ENCODE results near the gene SLC5A1. TPM values are rescaled to one million over a fixed set of nuclear protein-coding genes. Genes with fewer than 3 reads are reported as not detected.
"Not testable (repeated sequence)": the region's sequence is repeated elsewhere in the genome, so short reads cannot be mapped to it uniquely, and the experiment has no call there.

Gene SLC5A1
- total and polyA plus RNA-seq, 2 donors from 2014 or later = 1.0 to 3.0 TPM

- Histone ChIP-seq H3K27me3 (ENCODE audit: control insufficient read depth, insufficient read depth, low read length) (no peaks in the 10 kb centered on the region), H3K36me3 (ENCODE audit: control insufficient read depth in 2 of 3, insufficient read depth in 3 of 3, low read length in 3 of 3) (no peaks in the 10 kb centered on the region), H3K9me3 (ENCODE audit: control insufficient read depth in 2 of 3, insufficient read depth in 1 of 3, low read length in 3 of 3) (no peaks in the 10 kb centered on the region), H3K9ac (ENCODE audit: low read length in 3 of 3) (no peak within 1 kb of the TSS), H3K4me1 (ENCODE audit: control insufficient read depth in 2 of 3, insufficient read depth in 2 of 3, low read depth in 1 of 3, low read length in 3 of 3) (no peaks in the 10 kb centered on the region), H3K27ac (ENCODE audit: low read depth in 2 of 2, low read length in 2 of 2) (no peak within 1 kb of the TSS), H3K4me3 (ENCODE audit: low read length in 3 of 3) (no peak within 1 kb of the TSS)
- DNase-seq (no peak), FAIRE-seq (no peak)
- intact Hi-C loops (cut with DNase I) = no loop called here
- TF ChIP-seq CTCF (IDR thresholded peaks at IDR 0.05; ENCODE audit: borderline replicate concordance, extremely low read depth, insufficient read depth) = no peak
Measured at GRCh38 chr22:32158712-32159533, 115.9 kb downstream of the SLC5A1 start, which contains the start of gene C22orf42. TSS of gene C22orf42 (minus strand) at chr22:32159303. CDS start at chr22:32159215, 88 bp downstream.

GRCh38 chr22:32160411-32160810 lies 117.3 kb downstream of the SLC5A1 start:
- H3K36me3 ChIP-seq (ENCODE audit: control insufficient read depth in 2 of 3, insufficient read depth in 3 of 3, low read length in 3 of 3); DNase-seq; H3K27ac ChIP-seq (ENCODE audit: low read depth in 2 of 2, low read length in 2 of 2); H3K27me3 ChIP-seq (ENCODE audit: control insufficient read depth, insufficient read depth, low read length); FAIRE-seq; H3K9me3 ChIP-seq (ENCODE audit: control insufficient read depth in 2 of 3, insufficient read depth in 1 of 3, low read length in 3 of 3); H3K9ac ChIP-seq (ENCODE audit: low read length in 3 of 3); H3K4me1 ChIP-seq (ENCODE audit: control insufficient read depth in 2 of 3, insufficient read depth in 2 of 3, low read depth in 1 of 3, low read length in 3 of 3); intact Hi-C loops (cut with DNase I); H3K4me3 ChIP-seq (ENCODE audit: low read length in 3 of 3): not testable (repeated sequence)

Other genes starting within 250 kb of the SLC5A1 start
- gene YWHAH, start 98.7 kb upstream of the SLC5A1 start, total RNA-seq = 274 TPM
- 82.0 TPM for gene YWHAH, start 98.7 kb upstream of the SLC5A1 start, polyA plus RNA-seq (ENCODE audit: insufficient read depth, low read depth, low replicate concordance)
- gene C22orf42, start 116.0 kb downstream of the SLC5A1 start, total RNA-seq = not detected
- gene C22orf42, start 116.0 kb downstream of the SLC5A1 start, polyA plus RNA-seq (ENCODE audit: insufficient read depth, low read depth, low replicate concordance) = not detected
- not detected for gene RFPL2, start 161.8 kb downstream of the SLC5A1 start, total RNA-seq
- not detected for gene RFPL2, start 161.8 kb downstream of the SLC5A1 start, polyA plus RNA-seq (ENCODE audit: insufficient read depth, low read depth, low replicate concordance)
- 2.0 TPM for gene SLC5A4, start 212.1 kb downstream of the SLC5A1 start, total RNA-seq
- gene SLC5A4, start 212.1 kb downstream of the SLC5A1 start, polyA plus RNA-seq (ENCODE audit: insufficient read depth, low read depth, low replicate concordance) = not detected